Measurements from ENCODE around the gene ECHS1. TPM values are rescaled to one million over a fixed set of nuclear protein-coding genes. Genes with fewer than 3 reads are reported as not detected.
"Not testable (repeated sequence)": the region's sequence is repeated elsewhere in the genome, so short reads cannot be mapped to it uniquely, and the experiment has no call there.

Gene ECHS1
- total and polyA plus RNA-seq, 9 of the 15 experiments (the other 6 are each of a cell fraction or from before 2014, with no cell fraction given): 16.6 to 100 (median 68.1) TPM

GRCh38 chr10:133414401-133414800 lies 41.2 kb upstream of the ECHS1 start:
- H3K27ac ChIP-seq (ENCODE audit: extremely low read depth, low read depth, low read length); in situ Hi-C loops (cut with MboI); intact Hi-C loops (cut with micrococcal nuclease); H3K9me3 ChIP-seq (replicated peaks; ENCODE audit: control insufficient read depth, insufficient read depth, low read depth, low read length); BruUV-seq (replicated peaks); CTCF ChIA-PET (ENCODE audit: low intra/inter-chr PET ratio); POLR2A ChIA-PET; H3K4me2 ChIP-seq (ENCODE audit: insufficient read depth, low read length); H3K9ac ChIP-seq (ENCODE audit: insufficient read depth in 1 of 2, low read depth in 2 of 2, low read length in 2 of 2); H3K79me2 ChIP-seq (ENCODE audit: control insufficient read depth, insufficient read depth, low read length); H2AFZ ChIP-seq (ENCODE audit: low read depth, low read length); FAIRE-seq; H3K4me1 ChIP-seq (replicated peaks in 1 of 2; ENCODE audit: control insufficient read depth in 2 of 2, insufficient read depth in 2 of 2, low read length in 2 of 2); H4K20me1 ChIP-seq (replicated peaks; ENCODE audit: control insufficient read depth, insufficient read depth, low read length); H3K27me3 ChIP-seq (ENCODE audit: control insufficient read depth in 2 of 2, insufficient read depth in 2 of 2, low read length in 2 of 2); ATAC-seq; H3K9me1 ChIP-seq (ENCODE audit: control insufficient read depth, insufficient read depth, low read length); H3K4me3 ChIP-seq; DNase-seq (ENCODE audit: extremely low read depth in 1 of 4, low spot score in 3 of 4): not testable (repeated sequence)
- H3K36me3 ChIP-seq (ENCODE audit: control insufficient read depth, insufficient read depth, low read length): peaks cover 28% of the 10 kb centered on the region; the same call in 1 of the 3 replicates
- WGBS (ENCODE audit: insufficient coverage, low coverage, missing lambda C conversion rate): no CpG with 5 or more reads among the region's 23 CpGs

DNA sequence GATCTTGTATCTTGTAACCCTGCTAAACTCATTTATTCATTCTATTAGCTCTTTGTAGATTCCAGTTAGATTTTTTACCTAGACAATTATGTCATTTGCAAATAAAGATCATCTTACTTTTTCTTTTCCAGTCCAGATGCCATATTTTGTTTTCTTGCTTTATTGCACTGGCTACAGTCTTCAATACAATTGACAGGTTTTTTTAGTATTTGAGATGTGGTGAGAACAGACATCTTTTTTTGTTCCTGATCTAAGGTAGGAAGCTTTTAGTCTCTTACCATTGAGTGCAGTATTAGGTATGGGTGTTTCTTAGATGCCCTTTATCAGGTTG lies 39.2 kb upstream of the ECHS1 start:
- Histone ChIP-seq H4K20me1 (replicated peaks; ENCODE audit: control insufficient read depth, insufficient read depth, low read length) (no peaks in the 10 kb centered on the region), H3K9ac (ENCODE audit: insufficient read depth in 1 of 2, low read depth in 2 of 2, low read length in 2 of 2) (no peak overlapping the region), H3K9me1 (ENCODE audit: control insufficient read depth, insufficient read depth, low read length) (no peaks in the 10 kb centered on the region), H2AFZ (ENCODE audit: low read depth, low read length) (no peak overlapping the region), H3K79me2 (ENCODE audit: control insufficient read depth, insufficient read depth, low read length) (peaks cover 14% of the 10 kb centered on the region), H3K4me2 (ENCODE audit: insufficient read depth, low read length) (no peak overlapping the region), H3K27ac (ENCODE audit: extremely low read depth, low read depth, low read length) (no peak overlapping the region), H3K27me3 (ENCODE audit: control insufficient read depth in 2 of 2, insufficient read depth in 2 of 2, low read length in 2 of 2) (no peaks in the 10 kb centered on the region), H3K9me3 (replicated peaks; ENCODE audit: control insufficient read depth, insufficient read depth, low read depth, low read length) (peaks cover 7% of the 10 kb centered on the region; the same call in 1 of the 2 replicates), H3K4me1 (replicated peaks in 1 of 2; ENCODE audit: control insufficient read depth in 2 of 2, insufficient read depth in 2 of 2, low read length in 2 of 2) (no peaks in the 10 kb centered on the region), H3K4me3 (no peak overlapping the region), H3K36me3 (ENCODE audit: control insufficient read depth, insufficient read depth, low read length) (peaks cover 40% of the 10 kb centered on the region; the same call in 1 of the 3 replicates)
- CTCF ChIA-PET (ENCODE audit: low intra/inter-chr PET ratio): no interaction called here
- ATAC-seq (no peak), DNase-seq (ENCODE audit: extremely low read depth in 1 of 4, low spot score in 3 of 4) (no peak), FAIRE-seq (no peak)
- TF ChIP-seq, protein P1, sequence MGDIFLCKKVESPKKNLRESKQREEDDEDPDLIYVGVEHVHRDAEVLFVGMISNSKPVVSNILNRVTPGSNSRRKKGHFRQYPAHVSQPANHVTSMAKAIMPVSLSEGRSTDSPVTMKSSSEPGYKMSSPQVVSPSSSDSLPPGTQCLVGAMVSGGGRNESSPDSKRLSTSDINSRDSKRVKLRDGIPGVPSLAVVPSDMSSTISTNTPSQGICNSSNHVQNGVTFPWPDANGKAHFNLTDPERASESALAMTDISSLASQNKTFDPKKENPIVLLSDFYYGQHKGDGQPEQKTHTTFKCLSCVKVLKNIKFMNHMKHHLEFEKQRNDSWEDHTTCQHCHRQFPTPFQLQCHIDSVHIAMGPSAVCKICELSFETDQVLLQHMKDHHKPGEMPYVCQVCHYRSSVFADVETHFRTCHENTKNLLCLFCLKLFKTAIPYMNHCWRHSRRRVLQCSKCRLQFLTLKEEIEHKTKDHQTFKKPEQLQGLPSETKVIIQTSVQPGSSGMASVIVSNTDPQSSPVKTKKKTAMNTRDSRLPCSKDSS (IDR thresholded peaks at IDR 0.05; ENCODE audit: low read depth, partially characterized antibody): peak; percentile 58
- 0 out of 3 replicates have a peak, but pooled peaks of 1 of the 2 experiments have one; percentile 27 for TF ChIP-seq CBX3 (IDR thresholded peaks at IDR 0.05; ENCODE audit: borderline replicate concordance in 1 of 2, low read length in 2 of 2)
- TF ChIP-seq ATF1 (CRISPR knock-in tag; IDR thresholded peaks at IDR 0.05): no peak
- TF ChIP-seq ATF1 (tag; IDR thresholded peaks at IDR 0.05): no peak
- TF ChIP-seq RBM25 (IDR thresholded peaks at IDR 0.05; ENCODE audit: low read depth, low read length, severe bottlenecking): peak; percentile 61
- no TSS peak for BruUV-seq (replicated peaks)
- POLR2A ChIA-PET: no interaction called here
- in situ Hi-C loops (cut with MboI) (no loop called here), intact Hi-C loops (cut with micrococcal nuclease) (no loop called here)
